Measurements from ENCODE around the gene RWDD1.

Gene RWDD1

GRCh38 chr6:116528133-116528532, 43.2 kb upstream of the RWDD1 start:
- Histone ChIP-seq H3K36me3 (ENCODE audit: control insufficient read depth, low read length) (no peaks in the 10 kb centered on the region), H3K27me3 (ENCODE audit: control insufficient read depth, low read length) (peaks cover 20% of the 10 kb centered on the region), H3K9me3 (ENCODE audit: control insufficient read depth, insufficient read depth, low read length) (no peaks in the 10 kb centered on the region), H3K27ac (ENCODE audit: low read depth, low read length) (no peak overlapping the region), H4K20me1 (ENCODE audit: control insufficient read depth, insufficient read depth, low read depth, low read length) (no peaks in the 10 kb centered on the region), H3K79me2 (ENCODE audit: control insufficient read depth, low read length) (no peaks in the 10 kb centered on the region), H3K9me2 (replicated peaks; ENCODE audit: control insufficient read depth, low read length) (no peaks in the 10 kb centered on the region), H3K4me3 (ENCODE audit: low read length) (no peak overlapping the region), H3K4me2 (ENCODE audit: low read length) (no peak overlapping the region), H3F3A (ENCODE audit: control insufficient read depth, insufficient read depth) (no peaks in the 10 kb centered on the region), H3K4me1 (ENCODE audit: control insufficient read depth, low read length) (no peaks in the 10 kb centered on the region)
- TF ChIP-seq CTCF (IDR thresholded peaks at IDR 0.05; ENCODE audit: low read depth, low read length, poor library complexity, severe bottlenecking) (no peak), EZH2phosphoT487 (IDR thresholded peaks at IDR 0.05; ENCODE audit: borderline replicate concordance, low read length) (no peak)

- Histone ChIP-seq H3K79me2 (ENCODE audit: control insufficient read depth, low read length) (no peaks in the 10 kb centered on the region), H3K4me2 (ENCODE audit: low read length) (no peak overlapping the region), H3K9me2 (replicated peaks; ENCODE audit: control insufficient read depth, low read length) (no peaks in the 10 kb centered on the region), H3K36me3 (ENCODE audit: control insufficient read depth, low read length) (no peaks in the 10 kb centered on the region), H3K9me3 (ENCODE audit: control insufficient read depth, insufficient read depth, low read length) (no peaks in the 10 kb centered on the region), H3F3A (ENCODE audit: control insufficient read depth, insufficient read depth) (no peaks in the 10 kb centered on the region), H3K4me1 (ENCODE audit: control insufficient read depth, low read length) (no peaks in the 10 kb centered on the region), H3K4me3 (ENCODE audit: low read length) (no peak overlapping the region), H4K20me1 (ENCODE audit: control insufficient read depth, insufficient read depth, low read depth, low read length) (no peaks in the 10 kb centered on the region), H3K27me3 (ENCODE audit: control insufficient read depth, low read length) (peaks cover 25% of the 10 kb centered on the region), H3K27ac (ENCODE audit: low read depth, low read length) (no peak overlapping the region)
- TF ChIP-seq EZH2phosphoT487 (IDR thresholded peaks at IDR 0.05; ENCODE audit: borderline replicate concordance, low read length) (no peak), CTCF (IDR thresholded peaks at IDR 0.05; ENCODE audit: low read depth, low read length, poor library complexity, severe bottlenecking) (no peak)
These were observed 42.5 kb upstream of the RWDD1 start for GRCh38 chr6:116528780-116529179.

- H3K9me2 ChIP-seq (replicated peaks; ENCODE audit: control insufficient read depth, low read length) = no peaks in the 10 kb centered on the region
- H3F3A ChIP-seq (ENCODE audit: control insufficient read depth, insufficient read depth) = no peaks in the 10 kb centered on the region
- TF ChIP-seq CTCF (IDR thresholded peaks at IDR 0.05; ENCODE audit: low read depth, low read length, poor library complexity, severe bottlenecking) (no peak), EZH2phosphoT487 (IDR thresholded peaks at IDR 0.05; ENCODE audit: borderline replicate concordance, low read length) (no peak)
- no peak overlapping the region for H3K4me2 ChIP-seq (ENCODE audit: low read length)
- H3K27me3 ChIP-seq (ENCODE audit: control insufficient read depth, low read length) = peaks cover 32% of the 10 kb centered on the region
- no peaks in the 10 kb centered on the region for H4K20me1 ChIP-seq (ENCODE audit: control insufficient read depth, insufficient read depth, low read depth, low read length)
- H3K4me3 ChIP-seq (ENCODE audit: low read length) = no peak overlapping the region
- H3K79me2 ChIP-seq (ENCODE audit: control insufficient read depth, low read length) = no peaks in the 10 kb centered on the region
- H3K9me3 ChIP-seq (ENCODE audit: control insufficient read depth, insufficient read depth, low read length) = no peaks in the 10 kb centered on the region
- H3K27ac ChIP-seq (ENCODE audit: low read depth, low read length) = no peak overlapping the region
- no peaks in the 10 kb centered on the region for H3K36me3 ChIP-seq (ENCODE audit: control insufficient read depth, low read length)
- H3K4me1 ChIP-seq (ENCODE audit: control insufficient read depth, low read length) = no peaks in the 10 kb centered on the region
These were observed 41.6 kb upstream of the RWDD1 start for GRCh38 chr6:116529466-116530290.
